GM12878 (cell line): ENCODE results near the gene BAG5.

Experiments used
- CREM ChIP-seq: IDR thresholded peaks from 2 replicates; pipeline ENCODE4 v1.6.1; 2014; ENCODE audit warnings: antibody characterized with exemption, low read depth
- HDAC6 ChIP-seq: fragments of 200-600 bp; sonication (generic); IDR thresholded peaks from one replicate; pipeline ENCODE4 v1.8.0; 2017; ENCODE audit warnings: antibody characterized with exemption; ENCODE audit not compliant: unreplicated experiment
- HDGF ChIP-seq: fragments of 450-650 bp; IDR thresholded peaks from 2 replicates; pipeline ENCODE4 v1.6.1; 2016; ENCODE audit warnings: antibody characterized with exemption
- POLR2A ChIP-seq: IDR thresholded peaks from 2 replicates; pipeline ENCODE4 v1.6.1; 2011; ENCODE audit warnings: low read depth, mild to moderate bottlenecking, low read length
- RAD21 ChIP-seq: IDR thresholded peaks from 2 replicates; pipeline ENCODE4 v1.6.1; 2011; ENCODE audit warnings: mild to moderate bottlenecking, low read depth, low read length, moderate library complexity; ENCODE audit not compliant: insufficient read depth
- SIX5 ChIP-seq: IDR thresholded peaks from 2 replicates; pipeline ENCODE4 v1.6.1; 2011; ENCODE audit warnings: mild to moderate bottlenecking, low read depth, low read length, moderate library complexity; ENCODE audit not compliant: severe bottlenecking
- SP1 ChIP-seq: IDR thresholded peaks from one replicate; pipeline ENCODE4 v1.6.1; 2011; ENCODE audit warnings: low read depth, low read length
- ZNF274 ChIP-seq: IDR thresholded peaks from one replicate; pipeline ENCODE4 v1.8.0; 2011; ENCODE audit not compliant: insufficient read length, insufficient read depth
- TF ChIP-seq, protein P1 (sequence below): fragments of 150-350 bp; IDR thresholded peaks from 2 replicates; pipeline ENCODE4 v1.6.1; 2016; ENCODE audit warnings: low read depth, low read length
- TF ChIP-seq, protein P2 (sequence below): fragments of 450-650 bp; IDR thresholded peaks from 2 replicates; pipeline ENCODE4 v1.6.1; 2017; ENCODE audit warnings: mild to moderate bottlenecking, moderate library complexity

- TF ChIP-seq POLR2A = no peak
- no peak for TF ChIP-seq SIX5
- TF ChIP-seq HDGF = no peak
- TF ChIP-seq, protein P1, sequence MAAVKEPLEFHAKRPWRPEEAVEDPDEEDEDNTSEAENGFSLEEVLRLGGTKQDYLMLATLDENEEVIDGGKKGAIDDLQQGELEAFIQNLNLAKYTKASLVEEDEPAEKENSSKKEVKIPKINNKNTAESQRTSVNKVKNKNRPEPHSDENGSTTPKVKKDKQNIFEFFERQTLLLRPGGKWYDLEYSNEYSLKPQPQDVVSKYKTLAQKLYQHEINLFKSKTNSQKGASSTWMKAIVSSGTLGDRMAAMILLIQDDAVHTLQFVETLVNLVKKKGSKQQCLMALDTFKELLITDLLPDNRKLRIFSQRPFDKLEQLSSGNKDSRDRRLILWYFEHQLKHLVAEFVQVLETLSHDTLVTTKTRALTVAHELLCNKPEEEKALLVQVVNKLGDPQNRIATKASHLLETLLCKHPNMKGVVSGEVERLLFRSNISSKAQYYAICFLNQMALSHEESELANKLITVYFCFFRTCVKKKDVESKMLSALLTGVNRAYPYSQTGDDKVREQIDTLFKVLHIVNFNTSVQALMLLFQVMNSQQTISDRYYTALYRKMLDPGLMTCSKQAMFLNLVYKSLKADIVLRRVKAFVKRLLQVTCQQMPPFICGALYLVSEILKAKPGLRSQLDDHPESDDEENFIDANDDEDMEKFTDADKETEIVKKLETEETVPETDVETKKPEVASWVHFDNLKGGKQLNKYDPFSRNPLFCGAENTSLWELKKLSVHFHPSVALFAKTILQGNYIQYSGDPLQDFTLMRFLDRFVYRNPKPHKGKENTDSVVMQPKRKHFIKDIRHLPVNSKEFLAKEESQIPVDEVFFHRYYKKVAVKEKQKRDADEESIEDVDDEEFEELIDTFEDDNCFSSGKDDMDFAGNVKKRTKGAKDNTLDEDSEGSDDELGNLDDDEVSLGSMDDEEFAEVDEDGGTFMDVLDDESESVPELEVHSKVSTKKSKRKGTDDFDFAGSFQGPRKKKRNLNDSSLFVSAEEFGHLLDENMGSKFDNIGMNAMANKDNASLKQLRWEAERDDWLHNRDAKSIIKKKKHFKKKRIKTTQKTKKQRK = no peak
- TF ChIP-seq SP1 = no peak
- TF ChIP-seq, protein P2, sequence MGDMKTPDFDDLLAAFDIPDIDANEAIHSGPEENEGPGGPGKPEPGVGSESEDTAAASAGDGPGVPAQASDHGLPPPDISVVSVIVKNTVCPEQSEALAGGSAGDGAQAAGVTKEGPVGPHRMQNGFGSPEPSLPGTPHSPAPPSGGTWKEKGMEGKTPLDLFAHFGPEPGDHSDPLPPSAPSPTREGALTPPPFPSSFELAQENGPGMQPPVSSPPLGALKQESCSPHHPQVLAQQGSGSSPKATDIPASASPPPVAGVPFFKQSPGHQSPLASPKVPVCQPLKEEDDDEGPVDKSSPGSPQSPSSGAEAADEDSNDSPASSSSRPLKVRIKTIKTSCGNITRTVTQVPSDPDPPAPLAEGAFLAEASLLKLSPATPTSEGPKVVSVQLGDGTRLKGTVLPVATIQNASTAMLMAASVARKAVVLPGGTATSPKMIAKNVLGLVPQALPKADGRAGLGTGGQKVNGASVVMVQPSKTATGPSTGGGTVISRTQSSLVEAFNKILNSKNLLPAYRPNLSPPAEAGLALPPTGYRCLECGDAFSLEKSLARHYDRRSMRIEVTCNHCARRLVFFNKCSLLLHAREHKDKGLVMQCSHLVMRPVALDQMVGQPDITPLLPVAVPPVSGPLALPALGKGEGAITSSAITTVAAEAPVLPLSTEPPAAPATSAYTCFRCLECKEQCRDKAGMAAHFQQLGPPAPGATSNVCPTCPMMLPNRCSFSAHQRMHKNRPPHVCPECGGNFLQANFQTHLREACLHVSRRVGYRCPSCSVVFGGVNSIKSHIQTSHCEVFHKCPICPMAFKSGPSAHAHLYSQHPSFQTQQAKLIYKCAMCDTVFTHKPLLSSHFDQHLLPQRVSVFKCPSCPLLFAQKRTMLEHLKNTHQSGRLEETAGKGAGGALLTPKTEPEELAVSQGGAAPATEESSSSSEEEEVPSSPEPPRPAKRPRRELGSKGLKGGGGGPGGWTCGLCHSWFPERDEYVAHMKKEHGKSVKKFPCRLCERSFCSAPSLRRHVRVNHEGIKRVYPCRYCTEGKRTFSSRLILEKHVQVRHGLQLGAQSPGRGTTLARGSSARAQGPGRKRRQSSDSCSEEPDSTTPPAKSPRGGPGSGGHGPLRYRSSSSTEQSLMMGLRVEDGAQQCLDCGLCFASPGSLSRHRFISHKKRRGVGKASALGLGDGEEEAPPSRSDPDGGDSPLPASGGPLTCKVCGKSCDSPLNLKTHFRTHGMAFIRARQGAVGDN = no peak
- TF ChIP-seq HDAC6 = no peak
- no peak for TF ChIP-seq ZNF274
- TF ChIP-seq CREM = no peak
- TF ChIP-seq RAD21 = no peak
Observed at GRCh38 chr14:103611215-103611614, 48.8 kb upstream of the BAG5 start.
